RPMI7951 (cell line): ENCODE results near the gene MUC16. TPM values are rescaled to one million over a fixed set of nuclear protein-coding genes. Genes with fewer than 3 reads are reported as not detected.

Experiments
- DNase-seq: peaks from one replicate; pipeline ENCODE4 v3.0.0-alpha.2; 2012; ENCODE audit warnings: low read depth
- total RNA-seq: library from RNA; depleted of rRNA; stranded (reverse); fragments of >200 nt; shearing (Covaris generic); gene quantifications from 2 replicates; pipeline ENCODE4 v1.2.3, GENCODE V29; 2014; rRNA removed

The MUC16 gene
- total RNA-seq, 1 experiment from 2014 or later: not detected

GRCh38 chr19:9009431-9009830 lies 778 bp downstream of the MUC16 start:
- no peak for DNase-seq

GRCh38 chr19:9008667-9009066 lies 1.5 kb downstream of the MUC16 start:
- DNase-seq: no peak

- DNase-seq: no peak
Observed at GRCh38 chr19:9000933-9001332, 9.3 kb downstream of the MUC16 start.

- no peak for DNase-seq
Observed at GRCh38 chr19:8988204-8988603, 22.0 kb downstream of the MUC16 start.

- DNase-seq: no peak
Observed at GRCh38 chr19:8986296-8986695, 23.9 kb downstream of the MUC16 start.

GRCh38 chr19:8973501-8974091 lies 36.6 kb downstream of the MUC16 start:
- peak; percentile 14 for DNase-seq

GRCh38 chr19:8965887-8966286 lies 44.3 kb downstream of the MUC16 start:
- no peak for DNase-seq

Other genes with a start within 250 kb of the MUC16 start
- gene ZNF558, start 178.1 kb downstream of the MUC16 start, total RNA-seq: 10.6 and 17.7 TPM in 2 replicates
- gene MBD3L1, start 178.0 kb downstream of the MUC16 start, total RNA-seq: not detected in 2 replicates
- gene OR1M1, start 76.7 kb upstream of the MUC16 start, total RNA-seq: not detected in 2 replicates
- not detected in 2 replicates for gene OR7G2, start 97.1 kb upstream of the MUC16 start, total RNA-seq
- not detected in 2 replicates for gene OR7G1, start 105.4 kb upstream of the MUC16 start, total RNA-seq
- not detected in 2 replicates for gene OR7G3, start 116.5 kb upstream of the MUC16 start, total RNA-seq
- 14.0 and 15.3 TPM in 2 replicates for gene ZNF317, start 130.0 kb upstream of the MUC16 start, total RNA-seq
- not detected in 2 replicates for gene OR7D2, start 168.6 kb upstream of the MUC16 start, total RNA-seq
- gene OR7D4, start 209.2 kb upstream of the MUC16 start, total RNA-seq: not detected in 2 replicates
- gene OR7E24, start 240.5 kb upstream of the MUC16 start, total RNA-seq: not detected in 2 replicates